HUES48 (cell line): ENCODE measurements around the gene GRK6.
A peak's percentile ranks its signal among the peaks of the same experiment; 100 is the strongest.

Experiments
- H3K27ac ChIP-seq: one replicate; pipeline ENCODE4 v1.7.0; 2013; ENCODE audit warnings: low read depth, low read length, inconsistent platforms
- H3K27me3 ChIP-seq: 2 replicates; pipeline ENCODE4 v1.6.1; 2013; ENCODE audit warnings: mild to moderate bottlenecking, low read length; ENCODE audit not compliant: control insufficient read depth, insufficient read depth
- H3K36me3 ChIP-seq: 2 replicates; pipeline ENCODE4 v1.6.1; 2013; ENCODE audit warnings: low read length; ENCODE audit not compliant: control insufficient read depth, insufficient read depth
- H3K4me1 ChIP-seq: 2 replicates; pipeline ENCODE4 v1.6.1; 2013; ENCODE audit warnings: mild to moderate bottlenecking, low read length; ENCODE audit not compliant: control insufficient read depth, insufficient read depth
- H3K4me3 ChIP-seq: 2 replicates; pipeline ENCODE4 v1.5.1; 2013; ENCODE audit warnings: mild to moderate bottlenecking, low read depth, low read length
- H3K9ac ChIP-seq: 2 replicates; pipeline ENCODE4 v1.6.1; 2013; ENCODE audit warnings: mild to moderate bottlenecking, low read depth, low read length, moderate library complexity
- H3K9me3 ChIP-seq: 2 replicates; pipeline ENCODE4 v1.6.1; 2013; ENCODE audit warnings: low read length; ENCODE audit not compliant: control insufficient read depth, insufficient read depth

GRK6 gene

GRCh38 chr5:177388521-177389052, 37.9 kb upstream of the GRK6 start:
- H3K36me3 ChIP-seq = no peaks in the 10 kb centered on the region
- no peak overlapping the region for H3K9ac ChIP-seq
- no peak overlapping the region for H3K27ac ChIP-seq

GRCh38 chr5:177389241-177390169, 37.0 kb upstream of the GRK6 start:
- H3K9ac ChIP-seq = no peak overlapping the region
- H3K27ac ChIP-seq = peak overlapping the region; percentile 40
- peaks cover 20% of the 10 kb centered on the region for H3K27me3 ChIP-seq
- no peak overlapping the region for H3K4me3 ChIP-seq
- no peaks in the 10 kb centered on the region for H3K36me3 ChIP-seq
- no peaks in the 10 kb centered on the region for H3K4me1 ChIP-seq
- H3K9me3 ChIP-seq = no peaks in the 10 kb centered on the region

More at GRCh38 chr5:177388521-177389052, 37.9 kb upstream of the GRK6 start:
- no peaks in the 10 kb centered on the region for H3K9me3 ChIP-seq
- H3K4me1 ChIP-seq = no peaks in the 10 kb centered on the region
- peaks cover 20% of the 10 kb centered on the region for H3K27me3 ChIP-seq
- H3K4me3 ChIP-seq = no peak overlapping the region

- H3K4me3 ChIP-seq = no peak overlapping the region
- no peak overlapping the region for H3K9ac ChIP-seq
- no peak overlapping the region for H3K27ac ChIP-seq
- H3K9me3 ChIP-seq = no peaks in the 10 kb centered on the region
- peaks cover 20% of the 10 kb centered on the region for H3K27me3 ChIP-seq
- no peaks in the 10 kb centered on the region for H3K36me3 ChIP-seq
- H3K4me1 ChIP-seq = no peaks in the 10 kb centered on the region
Observed at GRCh38 chr5:177390363-177391300, 35.8 kb upstream of the GRK6 start.

GRCh38 chr5:177392765-177393164, 33.7 kb upstream of the GRK6 start:
- H3K9me3 ChIP-seq = no peaks in the 10 kb centered on the region
- no peak overlapping the region for H3K4me3 ChIP-seq
- no peak overlapping the region for H3K9ac ChIP-seq
- peaks cover 20% of the 10 kb centered on the region for H3K27me3 ChIP-seq
- no peaks in the 10 kb centered on the region for H3K36me3 ChIP-seq
- H3K27ac ChIP-seq = no peak overlapping the region
- 0 out of 2 replicates have a peak, but pooled peaks cover 3% of the 10 kb centered on the region for H3K4me1 ChIP-seq

- Histone ChIP-seq H3K4me1 (0 out of 2 replicates have a peak, but pooled peaks cover 3% of the 10 kb centered on the region), H3K4me3 (no peak overlapping the region), H3K9me3 (no peaks in the 10 kb centered on the region), H3K27ac (no peak overlapping the region), H3K27me3 (peaks cover 18% of the 10 kb centered on the region), H3K9ac (no peak overlapping the region), H3K36me3 (no peaks in the 10 kb centered on the region)
Observed at GRCh38 chr5:177393206-177393765, 33.2 kb upstream of the GRK6 start.

- Histone ChIP-seq H3K27me3 (peaks cover 12% of the 10 kb centered on the region), H3K4me3 (no peak overlapping the region), H3K36me3 (no peaks in the 10 kb centered on the region), H3K27ac (no peak overlapping the region), H3K9ac (no peak overlapping the region), H3K4me1 (0 out of 2 replicates have a peak, but pooled peaks cover 3% of the 10 kb centered on the region), H3K9me3 (no peaks in the 10 kb centered on the region)
Observed at GRCh38 chr5:177393990-177394389, 32.5 kb upstream of the GRK6 start.

- Histone ChIP-seq H3K27ac (no peak overlapping the region), H3K4me3 (no peak overlapping the region), H3K27me3 (peaks cover 10% of the 10 kb centered on the region), H3K4me1 (0 out of 2 replicates have a peak, but pooled peaks cover 3% of the 10 kb centered on the region), H3K9me3 (no peaks in the 10 kb centered on the region), H3K9ac (no peak overlapping the region), H3K36me3 (no peaks in the 10 kb centered on the region)
Observed at GRCh38 chr5:177396078-177396477, 30.4 kb upstream of the GRK6 start.

GRCh38 chr5:177396807-177397206, 29.7 kb upstream of the GRK6 start:
- H3K36me3 ChIP-seq = no peaks in the 10 kb centered on the region
- H3K4me3 ChIP-seq = no peak overlapping the region
- no peak overlapping the region for H3K27ac ChIP-seq
- H3K9me3 ChIP-seq = no peaks in the 10 kb centered on the region
- peaks cover 18% of the 10 kb centered on the region for H3K27me3 ChIP-seq
- H3K9ac ChIP-seq = no peak overlapping the region
- H3K4me1 ChIP-seq = 0 out of 2 replicates have a peak, but pooled peaks cover 3% of the 10 kb centered on the region

- no peaks in the 10 kb centered on the region for H3K9me3 ChIP-seq
- H3K36me3 ChIP-seq = no peaks in the 10 kb centered on the region
- peaks cover 5% of the 10 kb centered on the region; the same call in 1 of the 2 replicates for H3K4me1 ChIP-seq
- no peak overlapping the region for H3K9ac ChIP-seq
- peaks cover 28% of the 10 kb centered on the region for H3K27me3 ChIP-seq
- H3K27ac ChIP-seq = no peak overlapping the region
- no peak overlapping the region for H3K4me3 ChIP-seq
Observed at GRCh38 chr5:177397875-177398390, 28.5 kb upstream of the GRK6 start.
